ENCODE measurements around the gene IL15. TPM values are rescaled to one million over a fixed set of nuclear protein-coding genes. Genes with fewer than 3 reads are reported as not detected.
"Not testable (repeated sequence)": the region's sequence is repeated elsewhere in the genome, so short reads cannot be mapped to it uniquely, and the experiment has no call there.

IL15 gene
- total RNA-seq, 6 donors from 2014 or later, result 2.1 to 12.1 (median 7.4) TPM

DNA sequence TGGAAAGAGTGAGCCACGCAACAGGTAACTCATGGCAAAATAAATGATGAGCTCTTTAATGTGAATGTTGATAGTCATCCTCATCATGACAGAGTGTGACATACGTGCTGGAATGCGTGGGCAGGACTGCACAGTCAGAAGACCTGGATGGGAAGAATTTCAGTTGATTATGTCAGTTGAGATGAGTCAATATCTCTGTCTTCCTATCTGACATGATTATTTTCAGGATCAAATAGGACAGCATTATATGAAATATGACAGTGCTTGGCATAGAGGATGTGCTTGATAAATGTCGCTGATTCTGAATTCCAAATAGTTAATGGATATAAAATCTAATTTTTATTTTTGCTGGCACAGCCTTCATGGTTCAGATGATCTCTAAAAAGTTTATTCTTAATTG is 95.1 kb downstream of the IL15 start:
- Histone ChIP-seq H3K27ac (no peak overlapping the region), H3K36me3 (peaks cover 0 to 32% (median 1%) of the 10 kb centered on the region in 4 donors), H3K27me3 (no peaks in the 10 kb centered on the region), H3K4me3 (no peak overlapping the region), H3K9me3 (no peaks in the 10 kb centered on the region), H3K4me1 (no peaks in the 10 kb centered on the region)
- TF ChIP-seq POLR2AphosphoS5 (IDR thresholded peaks at IDR 0.05), result no peak
- no peak for DNase-seq
- ATAC-seq (ENCODE audit: low FRiP score in 2 of 2), result no peak
- 94 to 95% methylated on average over 4 of the region's 4 CpGs for WGBS, 2 donors

DNA sequence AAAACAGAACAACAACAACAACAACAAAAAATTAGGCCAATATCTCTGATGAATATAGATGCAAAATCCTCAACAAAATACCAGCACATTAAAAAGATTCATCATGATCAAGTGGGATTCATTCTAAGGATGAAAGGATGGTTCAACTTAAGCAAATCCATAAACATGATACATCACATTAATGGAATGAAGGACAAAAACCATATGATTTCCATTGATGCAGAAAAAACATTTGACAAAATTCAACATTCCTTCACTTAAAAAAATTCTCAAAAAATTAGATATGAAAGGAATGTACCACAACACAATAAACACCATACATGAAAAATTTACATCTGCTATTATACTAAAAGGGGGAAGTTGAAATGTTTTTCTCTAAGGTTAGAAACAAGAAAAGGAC is 103.3 kb downstream of the IL15 start:
- no peak overlapping the region for H3K27ac ChIP-seq
- no peak overlapping the region for H3K4me3 ChIP-seq
- no peaks in the 10 kb centered on the region for H3K4me1 ChIP-seq
- H3K36me3 ChIP-seq, result no peaks in the 10 kb centered on the region
- DNase-seq (no peak), ATAC-seq (ENCODE audit: low FRiP score in 2 of 2) (no peak)
- no peaks in the 10 kb centered on the region for H3K27me3 ChIP-seq
- H3K9me3 ChIP-seq, result peaks cover 0 to 19% (median 4%) of the 10 kb centered on the region in 4 donors
- TF ChIP-seq EP300 (IDR thresholded peaks at IDR 0.05), result no peak
- TF ChIP-seq POLR2AphosphoS5 (IDR thresholded peaks at IDR 0.05), result no peak
- TF ChIP-seq, protein P1, sequence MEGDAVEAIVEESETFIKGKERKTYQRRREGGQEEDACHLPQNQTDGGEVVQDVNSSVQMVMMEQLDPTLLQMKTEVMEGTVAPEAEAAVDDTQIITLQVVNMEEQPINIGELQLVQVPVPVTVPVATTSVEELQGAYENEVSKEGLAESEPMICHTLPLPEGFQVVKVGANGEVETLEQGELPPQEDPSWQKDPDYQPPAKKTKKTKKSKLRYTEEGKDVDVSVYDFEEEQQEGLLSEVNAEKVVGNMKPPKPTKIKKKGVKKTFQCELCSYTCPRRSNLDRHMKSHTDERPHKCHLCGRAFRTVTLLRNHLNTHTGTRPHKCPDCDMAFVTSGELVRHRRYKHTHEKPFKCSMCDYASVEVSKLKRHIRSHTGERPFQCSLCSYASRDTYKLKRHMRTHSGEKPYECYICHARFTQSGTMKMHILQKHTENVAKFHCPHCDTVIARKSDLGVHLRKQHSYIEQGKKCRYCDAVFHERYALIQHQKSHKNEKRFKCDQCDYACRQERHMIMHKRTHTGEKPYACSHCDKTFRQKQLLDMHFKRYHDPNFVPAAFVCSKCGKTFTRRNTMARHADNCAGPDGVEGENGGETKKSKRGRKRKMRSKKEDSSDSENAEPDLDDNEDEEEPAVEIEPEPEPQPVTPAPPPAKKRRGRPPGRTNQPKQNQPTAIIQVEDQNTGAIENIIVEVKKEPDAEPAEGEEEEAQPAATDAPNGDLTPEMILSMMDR (IDR thresholded peaks at IDR 0.05), result no peak
- TF ChIP-seq POLR2A (IDR thresholded peaks at IDR 0.05), result no peak

DNA sequence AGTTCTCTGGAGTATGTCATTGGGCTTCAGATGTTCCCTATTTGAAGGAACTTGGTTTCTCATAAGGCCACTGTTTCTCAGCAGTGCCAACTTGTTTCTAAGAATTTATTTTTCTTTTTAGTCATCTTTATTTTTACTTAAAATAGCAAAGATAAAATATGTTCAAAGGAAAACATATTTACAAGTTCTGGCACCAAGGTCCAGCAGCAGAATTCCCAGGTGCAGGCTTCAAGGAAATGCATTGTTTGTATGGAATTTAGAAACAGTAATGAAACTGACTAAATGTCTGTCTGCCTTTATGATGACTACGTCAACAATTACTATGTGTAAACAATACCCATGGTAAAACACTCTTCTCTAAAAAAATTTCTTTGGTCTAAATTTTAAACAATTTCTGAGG is 109.6 kb downstream of the IL15 start:
- Histone ChIP-seq H3K36me3 (no peaks in the 10 kb centered on the region), H3K27ac (no peak overlapping the region), H3K27me3 (no peaks in the 10 kb centered on the region), H3K4me1 (no peaks in the 10 kb centered on the region), H3K4me3 (no peak overlapping the region), H3K9me3 (peaks cover 0 to 13% (median 0%) of the 10 kb centered on the region in 4 donors)
- 57 to 65% methylated on average over 1 of the region's 1 CpG for WGBS, 2 donors
- DNase-seq (no peak), ATAC-seq (ENCODE audit: low FRiP score in 2 of 2) (no peak)
- no peak for TF ChIP-seq POLR2A (IDR thresholded peaks at IDR 0.05)
- TF ChIP-seq, protein P1 (IDR thresholded peaks at IDR 0.05), result no peak
- TF ChIP-seq POLR2AphosphoS5 (IDR thresholded peaks at IDR 0.05), result no peak
- no peak for TF ChIP-seq EP300 (IDR thresholded peaks at IDR 0.05)

DNA sequence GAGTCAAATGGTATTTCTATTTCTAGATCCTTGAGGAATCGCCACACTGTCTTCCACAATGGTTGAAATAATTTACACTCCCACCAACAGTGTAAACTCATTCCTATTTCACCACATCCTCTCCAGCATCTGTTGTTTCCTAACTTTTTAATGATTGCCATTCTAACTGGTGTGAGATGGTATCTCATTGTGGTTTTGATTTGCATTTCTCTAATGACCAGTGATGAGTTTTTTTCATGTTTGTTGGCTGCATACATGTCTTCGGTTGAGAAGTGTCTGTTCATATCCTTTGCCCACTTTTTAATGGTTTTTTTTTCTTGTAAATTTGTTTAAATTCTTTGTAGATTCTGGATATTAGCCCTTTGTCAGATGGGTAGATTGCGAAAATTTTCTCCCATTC is 115.4 kb downstream of the IL15 start:
- DNase-seq; H3K9me3 ChIP-seq; ATAC-seq (ENCODE audit: low FRiP score in 2 of 2); H3K27ac ChIP-seq; H3K4me1 ChIP-seq; H3K4me3 ChIP-seq; H3K27me3 ChIP-seq; H3K36me3 ChIP-seq: not testable (repeated sequence)
- WGBS, 2 donors, result 89 to 91% methylated on average over 3 of the region's 3 CpGs

DNA sequence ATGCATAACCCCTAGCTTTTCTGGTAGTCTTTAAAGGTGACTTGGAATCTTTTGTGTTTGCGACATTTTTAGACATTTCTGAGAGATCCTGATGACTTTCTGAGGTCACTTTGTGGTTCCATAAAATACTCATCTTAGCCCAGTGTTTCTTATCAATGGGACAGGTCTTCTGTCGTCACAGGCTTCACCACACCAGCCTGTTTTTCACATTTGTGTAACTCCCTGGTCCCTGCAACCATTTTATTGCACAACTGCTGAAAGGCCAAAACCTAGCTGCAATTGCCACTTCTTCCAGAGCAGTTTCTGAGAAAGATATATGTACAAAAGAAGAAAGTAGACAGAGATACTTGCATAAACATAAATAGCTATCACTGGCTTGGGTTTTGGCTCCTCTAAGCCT is 120.9 kb downstream of the IL15 start:
- no peak for TF ChIP-seq EP300 (IDR thresholded peaks at IDR 0.05)
- TF ChIP-seq, protein P1 (IDR thresholded peaks at IDR 0.05), result no peak
- TF ChIP-seq POLR2AphosphoS5 (IDR thresholded peaks at IDR 0.05), result no peak
- no peak for TF ChIP-seq POLR2A (IDR thresholded peaks at IDR 0.05)
- Histone ChIP-seq H3K27me3 (no peaks in the 10 kb centered on the region), H3K4me1 (no peaks in the 10 kb centered on the region), H3K27ac (no peak overlapping the region), H3K4me3 (no peak overlapping the region), H3K36me3 (no peaks in the 10 kb centered on the region), H3K9me3 (no peaks in the 10 kb centered on the region)
- DNase-seq, result no peak
- WGBS, 2 donors, result 67 to 75% methylated on average over 2 of the region's 2 CpGs
- no peak for ATAC-seq (ENCODE audit: low FRiP score in 2 of 2)

DNA sequence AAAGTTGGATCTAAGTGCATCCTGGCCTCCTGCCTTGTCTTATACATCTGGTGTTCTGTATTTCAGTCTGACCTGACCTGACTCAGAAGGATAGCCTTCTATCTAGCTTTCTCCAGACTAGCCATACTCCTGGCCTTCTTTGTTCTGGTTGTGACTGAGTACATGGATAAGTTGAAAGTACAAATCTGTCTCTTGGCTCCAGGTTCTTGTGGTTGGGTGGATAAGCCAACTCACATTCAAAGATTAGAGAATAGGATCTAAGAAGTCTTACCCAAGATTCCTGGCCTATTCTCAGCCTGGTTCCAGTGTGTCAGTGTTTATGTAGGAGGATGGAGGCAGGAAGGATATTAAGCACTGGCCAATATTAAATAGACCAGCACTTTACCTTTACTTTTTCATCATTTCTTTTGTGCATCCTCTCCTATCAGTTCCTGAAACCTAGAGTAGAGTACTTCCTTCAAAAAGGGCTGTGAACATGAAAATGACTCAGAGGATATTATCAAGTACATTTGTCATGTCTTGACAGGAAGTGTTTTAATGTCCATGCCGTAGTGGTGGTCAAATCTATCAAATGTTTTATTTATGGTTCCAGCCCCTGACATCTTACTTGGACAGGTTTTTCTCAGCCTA is 123.5 kb downstream of the IL15 start:
- ATAC-seq (ENCODE audit: low FRiP score in 2 of 2) (no peak), DNase-seq (no peak)
- Histone ChIP-seq H3K36me3 (no peaks in the 10 kb centered on the region), H3K4me1 (no peaks in the 10 kb centered on the region), H3K27me3 (no peaks in the 10 kb centered on the region), H3K9me3 (no peaks in the 10 kb centered on the region), H3K27ac (no peak overlapping the region), H3K4me3 (no peak overlapping the region)
- TF ChIP-seq EP300 (IDR thresholded peaks at IDR 0.05) (no peak), POLR2A (IDR thresholded peaks at IDR 0.05) (no peak), POLR2AphosphoS5 (IDR thresholded peaks at IDR 0.05) (no peak)
- TF ChIP-seq, protein P1 (IDR thresholded peaks at IDR 0.05), result no peak
- 33 to 38% methylated on average over 1 of the region's 1 CpG for WGBS, 2 donors
